ENCODE data around the gene SLC4A1. TPM values are rescaled to one million over a fixed set of nuclear protein-coding genes. Genes with fewer than 3 reads are reported as not detected.
A peak's percentile ranks its signal among the peaks of the same experiment; 100 is the strongest.

SLC4A1 gene
- total and polyA plus RNA-seq, 2 of the 13 experiments (the other 11 are each of a cell fraction or from before 2014, with no cell fraction given) = not detected

DNA sequence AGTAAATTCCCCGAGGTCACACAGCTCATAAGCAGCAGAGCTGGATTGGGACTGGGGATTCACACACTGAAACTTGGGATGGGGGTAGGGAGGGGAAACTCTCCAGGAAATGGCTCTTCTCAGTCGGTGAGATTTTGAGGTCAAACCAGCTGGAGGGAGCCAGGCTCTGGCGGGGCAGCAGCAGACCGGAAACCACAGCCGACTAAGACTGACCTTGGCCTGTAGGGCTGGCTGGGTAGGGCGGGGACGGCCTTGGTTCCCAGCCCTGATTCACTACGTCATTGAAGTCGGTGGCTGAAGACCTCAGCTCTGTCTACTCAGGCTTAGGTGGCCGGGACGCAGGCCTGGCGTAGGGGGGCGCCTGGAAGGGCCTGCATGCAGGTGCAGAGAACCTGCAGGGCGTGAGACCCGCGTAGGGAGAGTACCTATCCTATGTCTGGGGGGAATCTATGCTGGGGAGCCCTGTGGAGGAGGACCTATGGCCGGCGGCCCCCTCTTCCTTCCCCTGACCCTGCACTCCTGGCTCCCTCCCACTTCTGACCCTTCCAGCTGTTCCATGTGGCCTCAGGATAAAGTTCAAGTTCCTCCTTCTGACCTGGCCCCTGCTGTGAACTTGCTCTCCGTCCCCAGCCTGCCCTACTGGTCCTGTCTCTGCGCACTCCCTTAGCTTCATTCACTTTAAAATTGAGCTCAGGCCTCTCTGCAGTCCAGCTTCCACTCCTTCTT, 11.9 kb upstream of the SLC4A1 start (continued):
- TF ChIP-seq ARID5B (CRISPR knock-in tag; IDR thresholded peaks at IDR 0.05) (peak; percentile 83), ZBTB40 (IDR thresholded peaks at IDR 0.05) (no peak), ZBTB40 (CRISPR knock-in tag; IDR thresholded peaks at IDR 0.05) (no peak), BCL3 (CRISPR knock-in tag; IDR thresholded peaks at IDR 0.05) (peak; percentile 40; the same call in 1 of the 2 replicates), HBP1 (CRISPR knock-in tag; IDR thresholded peaks at IDR 0.05; ENCODE audit: low read depth) (no peak), GRHL1 (CRISPR knock-in tag; conservative IDR thresholded peaks at IDR 0.05) (no peak), ZNF367 (CRISPR knock-in tag; IDR thresholded peaks at IDR 0.05; ENCODE audit: borderline replicate concordance) (no peak), JARID2 (CRISPR knock-in tag; IDR thresholded peaks at IDR 0.05; ENCODE audit: insufficient replicate concordance) (no peak)
